ENCODE results near the gene ZNF675. TPM values are rescaled to one million over a fixed set of nuclear protein-coding genes. Genes with fewer than 3 reads are reported as not detected.
A peak's percentile ranks its signal among the peaks of the same experiment; 100 is the strongest.
"Not testable (repeated sequence)": the region's sequence is repeated elsewhere in the genome, so short reads cannot be mapped to it uniquely, and the experiment has no call there.

Gene ZNF675
- total and polyA plus RNA-seq, 4 donors, result 0.69 to 7.2 (median 2.1) TPM

- TF ChIP-seq REST (IDR thresholded peaks at IDR 0.05) (no peak), RXRA (IDR thresholded peaks at IDR 0.05) (no peak), HNF4A (conservative IDR thresholded peaks at IDR 0.05) (no peak)
- no peak for DNase-seq (ENCODE audit: low spot score)
- H3K4me3 ChIP-seq (ENCODE audit: low read depth in 1 of 3, low read length in 3 of 3), result no peak overlapping the region
- no peaks in the 10 kb centered on the region for H3K27me3 ChIP-seq (ENCODE audit: control insufficient read depth in 4 of 4, insufficient read depth in 4 of 4, low read length in 3 of 4)
- no peak overlapping the region for H3K9ac ChIP-seq (ENCODE audit: low read depth in 1 of 2, low read length in 2 of 2)
- H3K36me3 ChIP-seq (ENCODE audit: control insufficient read depth in 4 of 4, insufficient read depth in 3 of 4, low read depth in 1 of 4, low read length in 3 of 4), result no peaks in the 10 kb centered on the region
- peaks cover 0 to 12% (median 2%) of the 10 kb centered on the region in 4 donors for H3K9me3 ChIP-seq (ENCODE audit: control insufficient read depth in 4 of 4, low read length in 3 of 4)
- no peaks in the 10 kb centered on the region for H3K4me1 ChIP-seq (ENCODE audit: control insufficient read depth in 4 of 4, insufficient read depth in 4 of 4, low read length in 3 of 4)
- H3K27ac ChIP-seq (ENCODE audit: low read depth in 1 of 2, low read length in 2 of 2), result no peak overlapping the region
- 96% methylated on average over 2 of the region's 2 CpGs for WGBS
These were observed 13.9 kb downstream of the ZNF675 start for GRCh38 chr19:23673132-23673531.

DNA sequence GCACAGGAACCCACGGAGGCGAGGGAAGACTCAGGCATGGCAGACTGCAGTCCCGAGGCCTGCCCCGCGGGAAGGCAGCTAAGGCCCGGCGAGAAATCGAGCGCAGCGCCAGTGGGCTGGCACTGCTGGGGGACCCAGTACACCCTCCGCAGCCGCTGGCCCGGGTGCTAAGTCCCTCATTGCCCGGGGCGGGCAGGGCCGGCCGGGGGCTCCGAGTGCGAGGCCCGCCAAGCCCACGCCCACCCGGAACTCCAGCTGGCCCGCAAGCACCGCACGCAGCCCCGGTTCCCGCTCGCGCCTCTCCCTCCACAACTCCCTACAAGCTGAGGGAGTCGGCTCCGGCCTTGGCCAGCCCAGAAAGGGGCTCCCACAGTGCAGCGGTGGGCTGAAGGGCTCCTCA, 18.4 kb downstream of the ZNF675 start:
- not testable (repeated sequence) for H3K9ac ChIP-seq (ENCODE audit: low read depth in 1 of 2, low read length in 2 of 2); H3K36me3 ChIP-seq (ENCODE audit: control insufficient read depth in 4 of 4, insufficient read depth in 3 of 4, low read depth in 1 of 4, low read length in 3 of 4); H3K27ac ChIP-seq (ENCODE audit: low read depth in 1 of 2, low read length in 2 of 2); H3K4me1 ChIP-seq (ENCODE audit: control insufficient read depth in 4 of 4, insufficient read depth in 4 of 4, low read length in 3 of 4); H3K27me3 ChIP-seq (ENCODE audit: control insufficient read depth in 4 of 4, insufficient read depth in 4 of 4, low read length in 3 of 4); DNase-seq (ENCODE audit: low spot score); H3K4me3 ChIP-seq (ENCODE audit: low read depth in 1 of 3, low read length in 3 of 3)
- WGBS, result 90% methylated on average over 32 of the region's 32 CpGs
- peaks cover 0 to 30% (median 5%) of the 10 kb centered on the region in 4 donors for H3K9me3 ChIP-seq (ENCODE audit: control insufficient read depth in 4 of 4, low read length in 3 of 4)

- DNase-seq (ENCODE audit: low spot score), result no peak
- Histone ChIP-seq H3K9ac (ENCODE audit: low read depth in 1 of 2, low read length in 2 of 2) (no peak overlapping the region), H3K9me3 (ENCODE audit: control insufficient read depth in 4 of 4, low read length in 3 of 4) (peaks cover 2 to 26% (median 8%) of the 10 kb centered on the region in 4 donors), H3K27ac (ENCODE audit: low read depth in 1 of 2, low read length in 2 of 2) (no peak overlapping the region), H3K27me3 (ENCODE audit: control insufficient read depth in 4 of 4, insufficient read depth in 4 of 4, low read length in 3 of 4) (no peaks in the 10 kb centered on the region), H3K4me3 (ENCODE audit: low read depth in 1 of 3, low read length in 3 of 3) (peak overlapping the region in 1 of 3 donors; percentile 20), H3K36me3 (ENCODE audit: control insufficient read depth in 4 of 4, insufficient read depth in 3 of 4, low read depth in 1 of 4, low read length in 3 of 4) (peaks cover 2 to 20% (median 12%) of the 10 kb centered on the region in 4 donors), H3K4me1 (ENCODE audit: control insufficient read depth in 4 of 4, insufficient read depth in 4 of 4, low read length in 3 of 4) (no peaks in the 10 kb centered on the region)
- WGBS, result 58% methylated on average over 3 of the region's 3 CpGs
- TF ChIP-seq RXRA (IDR thresholded peaks at IDR 0.05) (no peak), FOXA1 (IDR thresholded peaks at IDR 0.05) (no peak)
These were observed 21.2 kb downstream of the ZNF675 start for GRCh38 chr19:23665651-23666410.

GRCh38 chr19:23649817-23650216, 37.2 kb downstream of the ZNF675 start:
- DNase-seq (ENCODE audit: low spot score); H3K27me3 ChIP-seq (ENCODE audit: control insufficient read depth in 4 of 4, insufficient read depth in 4 of 4, low read length in 3 of 4); H3K4me1 ChIP-seq (ENCODE audit: control insufficient read depth in 4 of 4, insufficient read depth in 4 of 4, low read length in 3 of 4); H3K27ac ChIP-seq (ENCODE audit: low read depth in 1 of 2, low read length in 2 of 2); H3K9ac ChIP-seq (ENCODE audit: low read depth in 1 of 2, low read length in 2 of 2); H3K4me3 ChIP-seq (ENCODE audit: low read depth in 1 of 3, low read length in 3 of 3): not testable (repeated sequence)
- Histone ChIP-seq H3K36me3 (ENCODE audit: control insufficient read depth in 4 of 4, insufficient read depth in 3 of 4, low read depth in 1 of 4, low read length in 3 of 4) (peaks cover 0 to 19% (median 12%) of the 10 kb centered on the region in 4 donors), H3K9me3 (ENCODE audit: control insufficient read depth in 4 of 4, low read length in 3 of 4) (peaks cover 3 to 34% (median 22%) of the 10 kb centered on the region in 4 donors)
- WGBS, result 28% methylated on average over 3 of the region's 3 CpGs

Other genes with a start within 250 kb of the ZNF675 start
- gene ZNF681, start 71.7 kb upstream of the ZNF675 start, total RNA-seq, result 1 to 10 TPM in 1 of 2 donors, under 1 TPM in 1; 0.25 to 2.8 TPM
- gene ZNF681, start 71.7 kb upstream of the ZNF675 start, polyA plus RNA-seq, result under 1 TPM; 0.06 to 0.29 TPM
- 1 to 10 TPM; 1.5 to 8.0 TPM for gene ZNF726, start 227.7 kb upstream of the ZNF675 start, total RNA-seq
- gene ZNF726, start 227.7 kb upstream of the ZNF675 start, polyA plus RNA-seq, result under 1 TPM; 0.57 to 0.68 TPM

Data from liver (tissue), 9 donors.